Astrocyte of the hippocampus (primary cell): ENCODE data around the gene GET3.
"Not testable (repeated sequence)": the region's sequence is repeated elsewhere in the genome, so short reads cannot be mapped to it uniquely, and the experiment has no call there.

Source experiments
- DNase-seq: peaks from one replicate; pipeline ENCODE4 v3.0.0; 2011; ENCODE audit warnings: low read depth, low spot score

Gene GET3

GRCh38 chr19:12715929-12716328 is 21.4 kb upstream of the GET3 start:
- DNase-seq, result no peak

- no peak for DNase-seq
These were observed 17.0 kb upstream of the GET3 start for GRCh38 chr19:12720296-12720695.

- DNase-seq, result peak; percentile 45
These were observed 16.2 kb upstream of the GET3 start for GRCh38 chr19:12720851-12721655.

- peak; percentile 87 for DNase-seq
These were observed 15.4 kb upstream of the GET3 start for GRCh38 chr19:12721656-12722565.

GRCh38 chr19:12722566-12723380 is 14.5 kb upstream of the GET3 start:
- DNase-seq, result peak; percentile 99

- no peak for DNase-seq
These were observed 14.0 kb upstream of the GET3 start for GRCh38 chr19:12723381-12723640.

- peak; percentile 78 for DNase-seq
These were observed 13.5 kb upstream of the GET3 start, which contains the start of gene TNPO2 for GRCh38 chr19:12723641-12724426. Gene TNPO2, minus strand, starts transcription at chr19:12723932. Its CDS starts 2,955 bp downstream, at chr19:12720977.

- DNase-seq, result not testable (repeated sequence)
These were observed 11.7 kb upstream of the GET3 start for GRCh38 chr19:12725612-12726011.

- DNase-seq, result no peak
These were observed 10.3 kb upstream of the GET3 start for GRCh38 chr19:12726988-12727316.

GRCh38 chr19:12727745-12728433 is 9.4 kb upstream of the GET3 start:
- no peak for DNase-seq

- no peak for DNase-seq
These were observed 7.2 kb upstream of the GET3 start for GRCh38 chr19:12730064-12730463.

- no peak for DNase-seq
These were observed 6.0 kb upstream of the GET3 start for GRCh38 chr19:12731337-12731736.

GRCh38 chr19:12733369-12734214 is 3.7 kb upstream of the GET3 start:
- DNase-seq, result peak; percentile 51

- no peak for DNase-seq
These were observed 596 bp downstream of the GET3 start for GRCh38 chr19:12737835-12738351.

- peak; percentile 77 for DNase-seq
These were observed 8.0 kb downstream of the GET3 start for GRCh38 chr19:12745166-12745897.

- DNase-seq, result no peak
These were observed 11.2 kb downstream of the GET3 start for GRCh38 chr19:12748489-12748888.

- DNase-seq, result no peak
These were observed 12.7 kb downstream of the GET3 start for GRCh38 chr19:12749938-12750521.

- no peak for DNase-seq
These were observed 13.6 kb downstream of the GET3 start for GRCh38 chr19:12750851-12751250.
